Neural progenitor cell (in vitro differentiated cells): ENCODE measurements around the gene PITPNC1.

Experiments used
- EZH2 ChIP-seq: fragments of 200-600 bp; sonication (generic); IDR thresholded peaks from 2 replicates; pipeline ENCODE4 v1.6.1; 2017; ENCODE audit warnings: antibody characterized with exemption, mild to moderate bottlenecking, moderate library complexity
- TF ChIP-seq, protein P1 (sequence below): fragments of 200-600 bp; sonication (generic); IDR thresholded peaks from 2 replicates; pipeline ENCODE4 v1.5.1; 2017; ENCODE audit warnings: antibody characterized with exemption, mild to moderate bottlenecking

DNA sequence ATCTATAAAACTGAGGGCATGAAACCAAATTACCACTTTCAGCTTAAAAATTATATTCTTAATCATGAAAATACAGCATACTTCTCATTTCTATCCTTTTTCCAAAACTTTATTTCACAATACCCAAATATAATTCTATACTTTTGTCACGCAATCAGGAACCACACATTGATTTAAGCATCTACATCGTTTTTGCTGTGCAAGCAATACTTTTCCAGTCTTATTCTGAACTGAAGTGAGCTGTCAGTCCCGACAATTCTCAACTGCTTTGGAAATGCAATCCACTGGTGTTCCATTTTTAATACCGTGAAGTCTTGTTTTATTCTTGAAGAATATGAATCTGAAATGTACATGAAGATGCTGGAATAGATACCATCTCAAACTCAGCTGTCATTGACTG is 280.5 kb downstream of the PITPNC1 start:
- TF ChIP-seq, protein P1, sequence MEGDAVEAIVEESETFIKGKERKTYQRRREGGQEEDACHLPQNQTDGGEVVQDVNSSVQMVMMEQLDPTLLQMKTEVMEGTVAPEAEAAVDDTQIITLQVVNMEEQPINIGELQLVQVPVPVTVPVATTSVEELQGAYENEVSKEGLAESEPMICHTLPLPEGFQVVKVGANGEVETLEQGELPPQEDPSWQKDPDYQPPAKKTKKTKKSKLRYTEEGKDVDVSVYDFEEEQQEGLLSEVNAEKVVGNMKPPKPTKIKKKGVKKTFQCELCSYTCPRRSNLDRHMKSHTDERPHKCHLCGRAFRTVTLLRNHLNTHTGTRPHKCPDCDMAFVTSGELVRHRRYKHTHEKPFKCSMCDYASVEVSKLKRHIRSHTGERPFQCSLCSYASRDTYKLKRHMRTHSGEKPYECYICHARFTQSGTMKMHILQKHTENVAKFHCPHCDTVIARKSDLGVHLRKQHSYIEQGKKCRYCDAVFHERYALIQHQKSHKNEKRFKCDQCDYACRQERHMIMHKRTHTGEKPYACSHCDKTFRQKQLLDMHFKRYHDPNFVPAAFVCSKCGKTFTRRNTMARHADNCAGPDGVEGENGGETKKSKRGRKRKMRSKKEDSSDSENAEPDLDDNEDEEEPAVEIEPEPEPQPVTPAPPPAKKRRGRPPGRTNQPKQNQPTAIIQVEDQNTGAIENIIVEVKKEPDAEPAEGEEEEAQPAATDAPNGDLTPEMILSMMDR, result no peak
- no peak for TF ChIP-seq EZH2
